HG03521 (cell line): ENCODE data around the gene LAMB4.

Experiments used
- ATAC-seq: cut with Tn5 transposase; IDR thresholded peaks from one replicate; pipeline ENCODE4 v1.9.1; 2021; ENCODE audit warnings: mild to moderate bottlenecking, moderate library complexity; ENCODE audit not compliant: unreplicated experiment

LAMB4 gene

DNA sequence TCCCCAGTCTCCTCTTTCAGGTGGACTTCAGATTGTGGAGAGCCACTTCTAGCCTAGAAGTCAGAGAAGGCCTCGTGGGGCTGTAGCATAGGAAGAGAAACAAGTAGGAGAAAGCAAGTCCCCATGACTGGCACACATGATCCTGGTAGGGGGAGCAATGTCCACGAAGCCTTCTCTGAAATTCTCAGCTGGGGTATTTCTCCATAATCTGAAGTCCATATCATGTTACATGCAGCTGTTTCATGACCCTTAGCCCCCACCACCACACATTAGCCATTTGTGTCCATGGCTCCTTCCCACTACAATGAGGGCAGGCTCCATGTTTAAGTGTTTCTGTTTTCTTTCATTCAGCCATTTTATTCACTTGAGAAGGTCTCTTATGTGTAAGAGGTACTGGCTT, 43.2 kb downstream of the LAMB4 start:
- no peak for ATAC-seq

DNA sequence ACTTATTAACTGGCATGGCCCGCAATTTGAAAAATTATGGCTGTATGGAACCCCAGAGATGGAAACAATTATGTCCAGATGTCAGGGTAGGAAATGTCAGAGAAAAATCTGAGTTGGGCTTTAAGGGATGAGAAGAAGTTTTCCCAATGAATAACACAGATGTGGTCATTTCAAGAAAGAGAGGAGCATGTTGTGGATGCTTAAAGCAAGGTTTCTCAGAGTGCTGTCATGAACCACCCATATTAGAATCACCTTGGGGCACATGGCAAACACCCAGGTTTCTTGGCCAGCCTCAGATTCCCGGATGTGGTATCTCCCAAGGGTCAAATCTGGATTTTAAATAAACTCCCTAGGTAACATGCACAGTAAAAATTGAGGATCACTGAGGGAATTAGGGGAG, 43.6 kb downstream of the LAMB4 start:
- ATAC-seq: no peak

- no peak for ATAC-seq
Measured at GRCh38 chr7:108083980-108084379, 46.2 kb downstream of the LAMB4 start.

- no peak for ATAC-seq
Measured at GRCh38 chr7:108079648-108080591, 50.2 kb downstream of the LAMB4 start.

DNA sequence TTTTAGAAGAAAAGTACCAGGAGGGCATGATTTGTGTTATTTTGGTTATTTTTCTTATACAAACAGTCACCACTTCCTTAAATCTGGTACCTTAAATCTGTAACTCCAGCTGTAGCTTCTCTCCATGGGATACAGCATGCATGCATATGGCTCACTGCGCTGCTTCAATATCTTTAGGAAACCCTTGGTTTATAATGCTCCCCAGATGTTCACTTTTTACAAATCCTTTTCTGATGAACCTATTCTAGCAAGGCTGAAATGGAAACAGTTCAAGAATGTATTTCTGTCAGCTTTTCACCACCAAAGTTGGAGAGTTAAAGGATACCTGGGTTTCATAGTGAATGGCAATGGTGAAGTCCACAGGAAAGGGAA, 50.9 kb downstream of the LAMB4 start:
- ATAC-seq: no peak

GRCh38 chr7:108078691-108079090, 51.5 kb downstream of the LAMB4 start:
- no peak for ATAC-seq

DNA sequence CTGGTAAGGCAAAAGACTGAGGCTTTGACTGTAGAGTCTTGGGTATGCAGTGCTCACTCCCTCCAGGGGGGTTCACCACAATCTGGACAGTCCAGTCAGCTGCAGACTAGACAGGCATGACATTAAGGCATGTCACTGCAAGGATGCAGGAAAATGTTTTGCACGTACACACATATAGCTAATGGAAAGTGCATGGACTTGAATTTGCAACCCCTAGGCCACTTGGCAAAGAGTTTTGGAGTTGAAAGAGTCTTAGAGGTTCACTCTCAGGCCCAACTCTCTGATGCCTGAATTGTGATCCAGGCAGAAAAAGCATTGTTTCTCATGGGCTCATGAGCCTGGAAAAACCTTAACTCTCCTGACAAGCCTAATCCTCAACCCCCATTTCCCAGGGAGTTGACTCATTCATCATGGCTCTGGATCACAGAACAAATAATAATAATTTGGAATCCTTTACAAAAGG, 51.9 kb downstream of the LAMB4 start:
- no peak for ATAC-seq

DNA sequence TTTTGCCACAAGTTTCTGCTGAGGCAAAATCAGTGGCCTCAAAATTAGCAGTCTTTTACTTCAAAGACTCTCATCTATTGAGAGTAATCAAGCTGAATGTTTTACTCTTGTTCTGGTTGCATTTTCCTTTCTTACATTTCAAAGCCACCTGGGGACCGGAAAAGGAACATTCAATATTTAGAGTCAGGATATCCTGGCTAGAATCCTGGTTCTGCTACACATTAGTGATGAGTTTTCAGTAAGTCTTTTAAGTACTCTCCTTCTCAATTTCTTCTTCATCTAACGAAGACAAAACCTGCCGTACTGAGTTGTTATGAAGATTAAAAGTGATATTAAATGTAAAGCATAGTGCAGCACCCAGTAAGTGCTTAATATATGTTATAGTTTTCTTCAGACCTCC, 52.5 kb downstream of the LAMB4 start:
- no peak for ATAC-seq

DNA sequence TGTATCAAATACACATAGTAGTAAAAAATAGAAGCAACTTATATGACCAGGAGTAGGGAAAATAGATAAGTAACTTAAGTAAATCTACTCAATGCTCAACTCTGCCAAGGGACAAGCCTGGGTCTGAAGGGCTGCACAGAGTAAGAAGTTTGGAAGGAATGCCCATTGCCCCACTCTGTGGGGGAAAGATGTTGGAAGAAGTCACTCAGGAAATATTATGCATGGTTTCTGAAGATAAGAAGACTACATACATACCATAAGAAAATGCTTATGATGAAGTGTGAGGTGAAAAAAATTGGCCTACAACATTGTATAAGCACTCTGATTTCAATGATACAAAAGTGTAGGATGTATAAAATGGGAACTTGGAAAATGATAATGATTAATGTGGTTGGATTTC, 54.0 kb downstream of the LAMB4 start:
- no peak for ATAC-seq

GRCh38 chr7:108073305-108074070, 56.7 kb downstream of the LAMB4 start:
- no peak for ATAC-seq

GRCh38 chr7:108072739-108073138, 57.4 kb downstream of the LAMB4 start:
- no peak for ATAC-seq

GRCh38 chr7:108072116-108072515, 58.0 kb downstream of the LAMB4 start:
- ATAC-seq: no peak

DNA sequence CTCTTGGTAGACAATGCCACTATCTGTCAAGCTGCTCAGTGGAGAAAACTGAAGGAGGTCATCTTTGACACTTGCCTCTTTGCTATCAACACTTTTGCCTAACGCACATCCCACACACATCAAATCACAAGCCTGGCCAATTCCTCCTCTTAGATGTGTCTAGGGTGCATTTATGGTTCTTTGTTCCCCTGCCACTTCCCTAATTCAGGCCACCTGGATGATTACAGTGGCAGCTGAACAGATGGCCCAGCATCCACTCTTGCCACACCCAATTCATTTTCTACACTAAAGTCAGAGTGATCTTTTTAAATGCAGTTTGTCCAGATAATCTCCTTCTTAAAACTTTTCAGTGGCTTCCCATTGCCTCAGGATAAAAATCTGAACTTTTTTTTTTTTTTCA, 58.6 kb downstream of the LAMB4 start:
- no peak for ATAC-seq

DNA sequence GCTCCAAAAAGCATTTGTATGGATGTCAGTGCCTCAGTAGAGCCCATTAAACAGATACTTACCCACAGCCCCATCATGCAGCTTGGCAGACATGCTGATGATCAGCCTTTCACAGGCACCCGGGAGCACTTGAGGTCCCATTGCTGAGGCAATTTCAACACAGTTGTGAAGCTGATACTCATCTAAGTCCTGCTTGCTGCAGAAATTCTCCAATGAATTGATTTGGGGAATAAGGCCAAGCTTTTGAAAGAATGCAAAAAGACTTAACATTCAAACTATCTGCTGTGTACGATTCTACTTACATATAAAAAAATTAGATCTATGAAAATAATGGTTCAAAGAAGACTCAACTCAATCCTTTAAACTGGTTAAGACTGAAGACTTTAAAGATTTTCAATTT, 60.5 kb downstream of the LAMB4 start:
- ATAC-seq: no peak

- ATAC-seq: no peak
Measured at GRCh38 chr7:108067844-108068243, 62.3 kb downstream of the LAMB4 start.

DNA sequence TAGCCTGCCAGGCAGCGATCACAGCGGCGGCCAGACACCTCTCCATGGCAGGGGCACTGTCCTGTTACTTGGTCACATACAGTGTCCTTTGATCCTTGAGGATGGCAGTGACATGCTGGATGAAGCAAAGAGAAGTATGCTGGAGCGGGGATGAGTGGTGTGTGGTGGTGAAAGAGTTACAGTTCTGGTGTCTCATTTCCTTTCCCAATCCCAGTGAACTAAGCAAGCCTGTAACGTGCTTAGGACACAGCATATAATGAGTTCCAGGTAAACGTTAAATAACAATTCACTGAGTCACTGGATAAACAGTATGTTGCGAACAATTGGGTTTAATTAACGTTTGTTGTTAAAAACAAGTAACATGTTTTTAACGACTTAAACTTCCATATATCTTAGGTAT, 63.7 kb downstream of the LAMB4 start:
- ATAC-seq: no peak

DNA sequence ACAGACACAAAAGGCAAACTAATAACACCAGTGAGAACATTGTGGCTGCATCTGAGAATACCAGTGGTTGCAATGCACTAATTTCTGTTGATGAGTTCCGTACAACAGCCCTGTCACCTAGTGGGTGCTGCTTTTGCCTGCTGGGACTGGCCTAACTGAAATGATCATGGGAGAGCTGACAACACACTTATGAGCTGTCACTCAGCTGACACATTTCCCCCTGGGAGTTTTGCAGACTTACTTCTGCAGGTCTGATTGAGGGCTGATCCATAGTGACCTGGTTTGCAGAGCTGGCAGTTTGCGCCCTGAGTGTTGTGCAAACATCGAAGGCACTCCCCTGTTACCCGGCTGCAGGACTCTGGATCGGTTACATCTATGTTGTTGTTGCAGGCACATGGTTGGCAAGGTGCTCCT, 66.6 kb downstream of the LAMB4 start:
- peak; percentile 73 for ATAC-seq

- ATAC-seq: no peak
Measured at GRCh38 chr7:108062250-108063014, 67.7 kb downstream of the LAMB4 start.

GRCh38 chr7:108059526-108059925, 70.6 kb downstream of the LAMB4 start:
- no peak for ATAC-seq

DNA sequence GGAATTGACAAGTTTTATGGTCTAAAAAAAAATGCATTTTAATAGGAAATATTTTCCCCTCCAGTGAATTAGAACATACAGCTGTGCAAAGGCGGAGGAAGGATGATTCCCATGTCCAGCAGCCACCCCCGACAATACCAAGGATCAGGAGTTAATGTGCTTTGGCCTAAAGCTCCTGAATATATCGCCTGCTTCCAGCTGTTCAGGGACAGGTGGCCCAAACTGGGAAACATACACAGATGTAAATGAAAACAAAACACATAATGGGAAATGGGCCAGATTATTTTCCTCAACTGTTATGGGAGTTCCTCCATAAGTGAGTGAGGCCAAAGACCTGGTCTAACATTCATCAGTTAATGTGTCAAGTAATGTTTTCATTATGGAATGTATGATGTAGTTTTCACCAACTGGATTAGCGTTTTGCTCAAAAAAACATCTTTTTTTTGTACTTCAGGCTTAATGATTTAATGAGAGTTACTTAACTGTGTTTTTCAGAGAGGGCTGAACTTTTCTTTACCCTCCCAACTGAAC, 72.1 kb downstream of the LAMB4 start:
- no peak for ATAC-seq

- no peak for ATAC-seq
Measured at GRCh38 chr7:108055611-108056021, 74.5 kb downstream of the LAMB4 start.
